ENCODE measurements around the gene NEDD9. TPM values are rescaled to one million over a fixed set of nuclear protein-coding genes. Genes with fewer than 3 reads are reported as not detected.

The NEDD9 gene
- total RNA-seq, 1 donor from 2014 or later, result 14.1 TPM

Other genes starting within 250 kb of the NEDD9 start
- 1.8 TPM for gene ELOVL2, start 188.4 kb downstream of the NEDD9 start, total RNA-seq
- gene SMIM13, start 138.8 kb downstream of the NEDD9 start, total RNA-seq, result 12.6 TPM
- gene ERVFRD-1, start 120.9 kb downstream of the NEDD9 start, total RNA-seq, result not detected

Data from cardiac septum (tissue), 1 donor.